ENCODE data around the gene PTS. TPM values are rescaled to one million over a fixed set of nuclear protein-coding genes. Genes with fewer than 3 reads are reported as not detected.

The PTS gene
- total and polyA plus RNA-seq, 9 of the 15 experiments (the other 6 are each of a cell fraction or from before 2014, with no cell fraction given): 27.1 to 72.7 (median 41.1) TPM

- TF ChIP-seq ZBTB33 (CRISPR knock-in tag; IDR thresholded peaks at IDR 0.05) (0 out of 2 replicates have a peak, but pooled peaks have one; percentile 24), FIP1L1 (IDR thresholded peaks at IDR 0.05; ENCODE audit: low read depth, low read length, poor library complexity, severe bottlenecking) (no peak), SMARCA4 (IDR thresholded peaks at IDR 0.05) (peak; percentile 18; the same call in 1 of the 2 replicates), MAFG (tag; conservative IDR thresholded peaks at IDR 0.05) (0 out of 2 replicates have a peak, but pooled peaks have one; percentile 29), C11orf30 (IDR thresholded peaks at IDR 0.05; ENCODE audit: low read depth) (peak; percentile 72)
These were observed 29.0 kb downstream of the PTS start (continued) for GRCh38 chr11:112255067-112255720.

GRCh38 chr11:112260490-112260889, 34.3 kb downstream of the PTS start, which contains the start of gene PLET1:
Gene PLET1, minus strand, starts transcription at chr11:112260860. Its CDS starts 271 bp downstream, at chr11:112260589.
- 21% methylated on average over 2 of the region's 2 CpGs for WGBS (ENCODE audit: insufficient coverage, low coverage, missing lambda C conversion rate)
- H3K4me3 ChIP-seq: no peak within 1 kb of the TSS

More at GRCh38 chr11:112260490-112260889, 34.3 kb downstream of the PTS start, which contains the start of gene PLET1:
- TF ChIP-seq ZNF41 (CRISPR knock-in tag; conservative IDR thresholded peaks at IDR 0.05): no peak
- no peak for TF ChIP-seq POLR2H (tag; IDR thresholded peaks at IDR 0.05; ENCODE audit: low read depth)
- TF ChIP-seq SUPT5H (IDR thresholded peaks at IDR 0.05): no peak
- TF ChIP-seq PTRF (tag; IDR thresholded peaks at IDR 0.05): no peak
- TF ChIP-seq, protein P1, sequence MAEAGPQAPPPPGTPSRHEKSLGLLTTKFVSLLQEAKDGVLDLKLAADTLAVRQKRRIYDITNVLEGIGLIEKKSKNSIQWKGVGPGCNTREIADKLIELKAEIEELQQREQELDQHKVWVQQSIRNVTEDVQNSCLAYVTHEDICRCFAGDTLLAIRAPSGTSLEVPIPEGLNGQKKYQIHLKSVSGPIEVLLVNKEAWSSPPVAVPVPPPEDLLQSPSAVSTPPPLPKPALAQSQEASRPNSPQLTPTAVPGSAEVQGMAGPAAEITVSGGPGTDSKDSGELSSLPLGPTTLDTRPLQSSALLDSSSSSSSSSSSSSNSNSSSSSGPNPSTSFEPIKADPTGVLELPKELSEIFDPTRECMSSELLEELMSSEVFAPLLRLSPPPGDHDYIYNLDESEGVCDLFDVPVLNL (CRISPR knock-in tag; IDR thresholded peaks at IDR 0.05; ENCODE audit: low read depth): no peak
- no peak for TF ChIP-seq HSF4 (CRISPR knock-in tag; IDR thresholded peaks at IDR 0.05; ENCODE audit: borderline replicate concordance)
- no peak within 1 kb of the TSS for H3K4me2 ChIP-seq (ENCODE audit: insufficient read depth, low read length)
- DNase-seq (ENCODE audit: extremely low read depth in 1 of 4, low spot score in 3 of 4) (no peak), ATAC-seq (no peak), FAIRE-seq (no peak)
- H3K27ac ChIP-seq (ENCODE audit: extremely low read depth, low read depth, low read length): no peak within 1 kb of the TSS
- H2AFZ ChIP-seq (ENCODE audit: low read depth, low read length): no peak within 1 kb of the TSS
- H4K20me1 ChIP-seq (replicated peaks; ENCODE audit: control insufficient read depth, insufficient read depth, low read length): no peaks in the 10 kb centered on the region
- no TSS peak for BruUV-seq (replicated peaks)
- ChIA-PET POLR2A (interaction anchor here (1.1 kb wide), 1 partner anchor 8 kb away, joined by 3 read pairs; no protein-coding TSS in a partner anchor), CTCF (ENCODE audit: low intra/inter-chr PET ratio) (no interaction called here)
- no peaks in the 10 kb centered on the region for H3K9me1 ChIP-seq (ENCODE audit: control insufficient read depth, insufficient read depth, low read length)
- no peak within 1 kb of the TSS for H3K9ac ChIP-seq (ENCODE audit: insufficient read depth in 1 of 2, low read depth in 2 of 2, low read length in 2 of 2)
- no peaks in the 10 kb centered on the region for H3K9me3 ChIP-seq (replicated peaks; ENCODE audit: control insufficient read depth, insufficient read depth, low read depth, low read length)
- in situ Hi-C loops (cut with MboI): no loop called here
- no peaks in the 10 kb centered on the region for H3K36me3 ChIP-seq (ENCODE audit: control insufficient read depth, insufficient read depth, low read length)
- H3K27me3 ChIP-seq (ENCODE audit: control insufficient read depth in 2 of 2, insufficient read depth in 2 of 2, low read length in 2 of 2): no peaks in the 10 kb centered on the region; a peak in 2 of 5 replicates
- peaks cover 0 to 2% of the 10 kb centered on the region in 2 experiments; a peak in 3 of 5 replicates for H3K4me1 ChIP-seq (replicated peaks in 1 of 2; ENCODE audit: control insufficient read depth in 2 of 2, insufficient read depth in 2 of 2, low read length in 2 of 2)
- H3K79me2 ChIP-seq (ENCODE audit: control insufficient read depth, insufficient read depth, low read length): no peaks in the 10 kb centered on the region
- intact Hi-C loops (cut with micrococcal nuclease): no loop called here

Data from K562 (cell line).